HG02885 (cell line): Measurements from ENCODE around the gene RBM44.
"Not testable (repeated sequence)": the region's sequence is repeated elsewhere in the genome, so short reads cannot be mapped to it uniquely, and the experiment has no call there.

ENCODE experiments used
- ATAC-seq: cut with Tn5 transposase; IDR thresholded peaks from one replicate; pipeline ENCODE4 v1.9.1; 2021; ENCODE audit warnings: mild to moderate bottlenecking; ENCODE audit not compliant: unreplicated experiment, poor library complexity

Gene RBM44

DNA sequence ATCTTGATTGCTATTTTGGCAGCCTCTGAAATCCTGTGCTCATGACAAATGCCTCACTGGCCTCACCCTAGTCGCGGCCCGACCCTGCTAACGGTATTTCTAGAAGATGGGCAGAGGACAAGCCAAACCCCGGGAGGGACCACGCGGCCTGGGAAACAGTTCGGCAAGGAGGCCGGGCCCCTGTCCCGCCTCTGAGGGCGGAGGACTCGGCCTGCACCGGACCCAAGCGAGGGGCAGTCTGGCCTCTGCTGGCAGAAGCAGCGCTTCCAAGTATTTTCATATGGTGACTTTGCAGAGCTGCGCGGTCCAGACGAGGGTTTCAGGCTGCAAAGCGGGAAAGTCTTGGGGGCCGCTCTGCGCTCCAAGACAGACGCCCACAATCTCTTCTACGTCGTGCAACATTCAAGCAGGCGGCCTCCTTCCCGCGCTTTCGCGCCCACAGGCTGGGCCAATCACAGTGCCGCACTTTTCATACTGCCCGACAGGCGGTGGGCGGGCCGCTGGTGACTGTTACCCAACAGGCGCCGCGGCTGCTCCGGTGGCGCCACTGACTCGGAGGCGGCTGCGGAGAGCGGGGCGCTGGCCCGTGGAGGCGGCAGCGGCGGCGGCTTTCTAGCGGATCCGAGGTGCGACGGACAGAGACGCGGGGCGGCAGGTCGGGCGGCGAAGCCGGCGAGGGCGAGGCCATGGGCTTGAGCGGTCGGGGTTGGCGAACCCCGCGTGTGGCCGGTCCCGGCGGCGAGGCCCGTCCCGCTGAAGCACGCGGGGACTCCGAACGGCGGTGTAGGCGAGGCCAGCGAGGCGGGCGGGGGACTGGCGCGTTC, at the start of gene RBM44:
TSS of gene RBM44 (plus strand) at position 544 of the 824 bp plus-strand sequence. CDS start 14,831 bp downstream, outside the sequence.
- no peak for ATAC-seq

DNA sequence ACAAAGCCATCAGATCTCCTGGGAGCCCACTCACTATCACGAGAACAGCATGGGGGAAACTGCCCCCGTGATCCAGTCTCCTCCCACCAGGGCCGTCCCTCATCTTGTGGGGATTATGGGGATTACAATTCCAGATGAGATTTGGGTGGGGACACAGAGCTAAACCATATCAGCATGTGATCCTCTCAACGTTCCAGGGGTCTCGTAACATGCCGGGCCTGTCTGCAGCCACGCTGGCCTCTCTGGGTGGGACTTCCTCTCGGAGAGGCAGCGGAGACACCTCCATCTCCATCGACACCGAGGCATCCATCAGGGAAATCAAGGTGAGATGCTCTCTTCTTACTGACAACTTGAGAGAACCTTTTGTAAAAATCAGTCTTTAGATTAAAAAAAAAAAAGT, 49.6 kb upstream of the RBM44 start:
- ATAC-seq: no peak

- ATAC-seq: no peak
Observed at GRCh38 chr2:237749961-237750360, 48.6 kb upstream of the RBM44 start.

DNA sequence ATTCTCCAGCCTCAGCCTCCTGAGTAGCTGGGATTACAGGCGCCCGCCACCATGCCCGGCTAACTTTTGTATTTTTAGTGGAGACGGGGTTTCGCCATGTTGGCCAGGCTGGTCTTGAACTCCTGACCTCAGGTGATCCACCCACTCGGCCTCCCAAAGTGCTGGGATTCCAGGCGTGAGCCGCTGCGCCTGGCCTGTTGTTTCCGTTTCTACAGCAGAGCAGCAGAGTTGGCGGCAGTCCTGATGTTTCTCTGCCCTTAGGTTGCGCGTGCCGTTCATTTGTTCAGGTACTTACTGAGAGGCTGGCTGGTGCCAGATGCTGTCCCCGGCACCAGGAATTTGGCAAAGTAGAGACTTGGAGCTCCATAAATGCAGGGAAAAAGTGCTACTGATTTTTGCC, 48.1 kb upstream of the RBM44 start:
- not testable (repeated sequence) for ATAC-seq

- peak; percentile 99 for ATAC-seq
Observed at GRCh38 chr2:237752761-237753165, 45.8 kb upstream of the RBM44 start.

DNA sequence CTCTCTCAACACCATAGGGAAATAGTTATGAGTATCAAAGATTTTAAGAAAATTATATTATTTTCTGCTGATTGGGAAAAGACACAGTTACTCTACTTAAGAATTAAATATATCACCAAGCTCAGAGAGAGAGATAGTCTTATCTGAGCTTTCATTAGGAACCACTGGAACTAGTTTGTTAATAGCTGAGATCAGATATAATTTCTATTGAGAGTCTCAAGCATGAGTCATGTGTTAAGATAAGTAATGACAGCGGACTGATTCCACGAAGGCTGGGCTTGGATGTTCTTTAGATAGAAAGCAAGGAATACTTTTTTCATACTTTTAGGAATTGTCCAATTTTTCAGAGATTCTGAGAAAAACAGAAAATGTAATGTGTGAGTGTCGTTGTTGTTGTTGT, 44.4 kb upstream of the RBM44 start:
- no peak for ATAC-seq

GRCh38 chr2:237754626-237755248, 43.8 kb upstream of the RBM44 start:
- no peak for ATAC-seq

DNA sequence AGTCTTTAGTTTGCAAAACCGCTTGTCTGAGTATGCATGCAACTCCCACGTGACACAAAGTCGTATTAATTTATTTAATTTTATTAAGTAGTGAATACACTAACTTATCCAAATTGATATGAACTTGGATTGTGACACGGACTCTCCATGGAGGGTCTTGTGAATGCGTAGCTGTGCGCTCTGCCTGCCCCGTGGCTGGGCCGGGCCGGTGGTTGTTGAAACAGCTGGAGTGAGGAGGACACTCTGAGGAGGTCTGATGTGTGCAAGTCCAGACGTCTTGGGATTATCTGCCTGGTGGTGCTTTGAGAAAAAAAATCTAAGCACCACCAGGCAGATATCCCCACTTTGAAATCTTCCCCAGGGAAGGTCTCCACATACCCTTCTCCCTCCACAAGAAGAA, 41.0 kb upstream of the RBM44 start:
- no peak for ATAC-seq

DNA sequence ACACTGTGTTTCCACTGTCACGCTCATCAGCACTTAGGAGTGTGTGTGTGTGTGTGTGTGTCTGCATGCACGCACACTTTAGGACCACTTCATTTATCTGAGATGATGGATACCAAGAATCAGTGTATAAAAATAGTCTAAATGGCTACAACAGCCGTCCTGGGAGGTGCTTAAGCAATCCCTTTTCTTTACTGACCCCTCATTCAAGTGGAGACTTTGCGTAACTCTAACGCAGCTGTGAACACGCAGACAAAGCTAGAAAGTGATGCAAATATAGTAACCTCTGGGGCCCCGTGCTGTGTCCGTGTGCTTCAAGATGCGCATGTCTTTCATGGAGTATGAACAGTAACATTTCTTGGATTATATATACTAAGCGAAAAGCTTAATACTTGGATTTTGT, 40.4 kb upstream of the RBM44 start:
- no peak for ATAC-seq

- ATAC-seq: no peak
Observed at GRCh38 chr2:237759176-237759575, 39.4 kb upstream of the RBM44 start.

DNA sequence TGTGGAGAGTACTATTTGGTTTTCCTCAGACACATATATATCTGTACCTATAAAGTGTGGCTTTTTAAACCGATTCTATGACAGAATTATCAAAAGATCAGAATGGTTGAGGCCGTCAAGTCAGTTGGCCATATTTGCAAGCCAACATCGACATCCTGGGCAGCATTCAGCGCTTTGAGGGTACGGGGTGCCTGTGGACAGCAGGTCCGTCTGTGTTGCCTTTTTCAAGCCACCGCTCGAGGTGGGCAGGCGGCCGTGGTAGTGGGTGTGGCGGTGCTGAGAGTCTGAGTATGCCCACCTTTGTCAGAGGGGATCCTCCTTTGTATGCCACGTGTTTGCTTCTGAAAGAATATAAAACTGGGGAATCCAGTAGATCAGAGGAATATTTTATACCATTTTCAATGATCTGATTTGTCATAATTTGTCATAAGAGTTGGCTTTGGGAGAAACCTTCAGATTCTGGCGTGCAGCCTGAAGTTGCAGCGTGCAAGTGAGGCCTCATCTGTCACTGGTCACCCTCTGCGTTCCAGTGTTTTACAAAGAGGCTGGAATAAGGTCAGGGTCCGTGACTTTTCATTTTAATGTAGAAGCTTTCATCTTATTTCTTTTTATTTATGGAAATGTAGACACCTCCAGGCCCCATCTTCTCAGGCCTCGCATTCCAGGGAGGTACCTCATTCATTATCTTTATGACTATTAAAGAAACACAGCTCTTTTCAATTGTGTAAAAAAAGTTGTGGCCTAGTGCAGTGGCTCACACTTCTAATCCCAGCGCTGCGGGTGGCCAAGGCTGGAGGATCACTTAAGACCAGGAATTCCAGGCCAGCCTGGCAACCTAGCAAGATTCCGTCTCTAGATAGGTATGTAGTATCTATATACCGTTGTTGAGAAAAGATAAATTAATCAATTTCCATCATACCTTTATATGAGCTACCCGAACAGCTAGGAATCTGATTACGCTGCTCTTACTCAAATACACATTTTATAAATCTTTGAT, 37.8 kb upstream of the RBM44 start:
- no peak for ATAC-seq

- not testable (repeated sequence) for ATAC-seq
Observed at GRCh38 chr2:237762291-237763182, 36.0 kb upstream of the RBM44 start.

- ATAC-seq: no peak
Observed at GRCh38 chr2:237763812-237764211, 34.8 kb upstream of the RBM44 start.

- not testable (repeated sequence) for ATAC-seq
Observed at GRCh38 chr2:237765122-237765521, 33.5 kb upstream of the RBM44 start.

- no peak for ATAC-seq
Observed at GRCh38 chr2:237765875-237766274, 32.7 kb upstream of the RBM44 start.

DNA sequence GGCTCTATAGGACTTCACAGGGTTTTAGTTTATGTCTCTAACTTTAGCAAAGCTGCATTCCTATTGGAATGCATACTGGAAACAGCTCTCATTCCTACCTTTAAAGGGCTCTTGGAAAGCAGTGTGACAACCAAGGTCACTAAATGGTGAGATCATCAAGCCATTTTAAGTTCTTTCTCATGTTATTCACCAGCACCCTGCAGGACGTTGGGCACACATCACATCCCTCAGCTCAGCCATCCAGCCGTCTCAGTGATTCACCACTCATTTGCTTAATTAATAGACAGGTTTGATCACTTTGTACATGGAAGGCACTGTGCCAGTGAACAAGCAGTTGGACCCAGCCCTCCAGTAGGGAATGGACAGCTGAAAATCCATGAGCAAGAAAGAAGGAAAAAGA, 32.2 kb upstream of the RBM44 start:
- no peak for ATAC-seq

DNA sequence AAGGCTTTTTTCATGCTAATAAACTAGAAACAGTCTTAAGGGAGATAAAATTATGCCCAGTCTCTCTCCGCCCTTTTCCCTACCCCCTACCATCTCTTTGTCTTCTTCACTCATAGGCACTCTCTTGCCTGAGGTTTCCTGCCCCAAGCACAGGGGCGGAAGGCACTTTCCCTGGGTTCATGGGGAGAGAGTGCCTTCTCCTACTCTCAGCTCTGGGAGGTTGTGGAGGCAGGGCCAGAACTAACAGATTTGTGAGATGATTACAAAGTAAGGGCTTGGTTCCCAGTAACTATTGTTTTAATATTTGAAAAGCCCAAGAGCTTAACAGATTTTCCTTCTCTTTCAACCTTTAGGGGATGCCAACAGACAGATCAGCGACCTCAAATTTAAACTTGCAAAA, 26.1 kb upstream of the RBM44 start:
- no peak for ATAC-seq

DNA sequence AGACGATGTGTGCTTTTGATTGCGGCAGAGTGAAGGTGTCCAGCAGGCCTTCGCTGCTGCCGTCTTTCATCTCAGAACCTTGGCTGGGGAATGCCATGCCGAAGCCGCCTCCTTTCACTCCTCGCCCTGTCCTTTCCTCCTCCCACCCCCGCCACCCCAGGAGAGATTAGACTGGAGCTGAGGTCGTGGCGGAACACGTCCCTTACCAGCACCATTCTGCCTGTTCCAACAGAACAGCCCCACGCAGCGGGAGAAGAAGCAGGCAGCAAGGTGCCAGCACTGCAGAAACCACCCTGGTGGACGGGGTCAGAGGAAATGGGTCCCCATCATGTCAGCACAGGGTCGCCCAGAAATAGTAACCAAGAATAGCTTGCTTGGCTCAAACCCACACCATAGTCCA, 24.8 kb upstream of the RBM44 start:
- no peak for ATAC-seq

DNA sequence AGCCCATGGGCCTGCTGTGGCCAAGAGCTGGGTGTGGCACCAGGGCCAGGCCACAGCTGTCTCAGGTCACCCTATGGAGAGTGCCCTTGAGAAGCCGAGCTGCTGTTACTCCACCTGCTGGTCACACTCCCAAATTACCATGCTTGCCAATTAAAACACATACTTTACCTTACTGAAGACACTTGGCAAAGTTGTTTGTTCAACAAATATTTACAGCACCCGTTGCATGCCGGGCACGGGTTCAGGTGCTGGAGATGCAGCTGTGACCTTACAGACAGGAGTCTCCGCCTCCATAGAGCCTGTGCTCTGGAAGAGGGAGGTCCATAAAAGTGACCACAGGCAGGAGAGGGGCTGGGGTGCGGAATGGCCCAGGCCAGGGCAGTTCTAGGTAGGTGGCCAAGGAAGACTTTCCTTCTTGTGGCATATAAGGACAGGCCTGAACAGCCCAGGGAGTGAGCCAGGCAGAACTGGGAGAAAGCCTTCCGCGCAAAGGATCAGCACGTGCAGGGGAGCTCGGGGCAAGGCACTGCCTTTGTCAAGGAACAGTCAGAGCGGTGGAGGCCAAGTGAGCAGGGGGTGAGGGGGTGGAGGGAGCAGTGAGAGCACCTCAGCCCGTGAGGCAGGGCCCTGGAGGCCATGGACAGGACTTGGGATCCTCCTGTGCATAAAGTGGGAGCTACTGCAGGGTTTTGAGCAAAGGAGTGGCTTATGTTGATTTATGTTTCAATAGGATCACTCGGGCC, 23.6 kb upstream of the RBM44 start:
- ATAC-seq: no peak
